Measurements from ENCODE around the gene HECA. TPM values are rescaled to one million over a fixed set of nuclear protein-coding genes. Genes with fewer than 3 reads are reported as not detected.
A peak's percentile ranks its signal among the peaks of the same experiment; 100 is the strongest.
"Not testable (repeated sequence)": the region's sequence is repeated elsewhere in the genome, so short reads cannot be mapped to it uniquely, and the experiment has no call there.

Gene HECA
- total RNA-seq, 1 experiment from 2014 or later, result 15.2 TPM

GRCh38 chr6:139205843-139206242 lies 71.0 kb downstream of the HECA start:
- no peak for DNase-seq (ENCODE audit: low read depth)

GRCh38 chr6:139210766-139211165 lies 75.9 kb downstream of the HECA start:
- not testable (repeated sequence) for DNase-seq (ENCODE audit: low read depth)

GRCh38 chr6:139212460-139212859 lies 77.6 kb downstream of the HECA start:
- DNase-seq (ENCODE audit: low read depth), result not testable (repeated sequence)

- DNase-seq (ENCODE audit: low read depth), result peak; percentile 88
These were observed 84.4 kb downstream of the HECA start for GRCh38 chr6:139219271-139219729.

GRCh38 chr6:139219746-139220145 lies 84.9 kb downstream of the HECA start:
- no peak for DNase-seq (ENCODE audit: low read depth)

- DNase-seq (ENCODE audit: low read depth), result not testable (repeated sequence)
These were observed 93.5 kb downstream of the HECA start for GRCh38 chr6:139228387-139228786.

Other genes starting within 250 kb of the HECA start
- 39.0 and 44.6 TPM in 2 replicates for gene REPS1, start 146.8 kb upstream of the HECA start, total RNA-seq (2014; rRNA removed; shearing (Covaris generic))
- 79.6 and 127 TPM in 2 replicates for gene ABRACL, start 106.3 kb upstream of the HECA start, total RNA-seq (2014; rRNA removed; shearing (Covaris generic))
- gene TXLNB, start 156.9 kb downstream of the HECA start, total RNA-seq (2014; rRNA removed; shearing (Covaris generic)), result 0.10 and 0.17 TPM in 2 replicates
- gene CITED2, start 239.6 kb downstream of the HECA start, total RNA-seq (2014; rRNA removed; shearing (Covaris generic)), result 273 and 282 TPM in 2 replicates

Data from M059J (cell line).